DMS 273 (cell line): ENCODE measurements around the gene DNAJC18.
"Not testable (repeated sequence)": the region's sequence is repeated elsewhere in the genome, so short reads cannot be mapped to it uniquely, and the experiment has no call there.

Experiments
- DNase-seq: peaks from one replicate; lab custom pipeline; 2025; ENCODE audit not compliant: unreplicated experiment; lab: John Stamatoyannopoulos, UW

The DNAJC18 gene

DNA sequence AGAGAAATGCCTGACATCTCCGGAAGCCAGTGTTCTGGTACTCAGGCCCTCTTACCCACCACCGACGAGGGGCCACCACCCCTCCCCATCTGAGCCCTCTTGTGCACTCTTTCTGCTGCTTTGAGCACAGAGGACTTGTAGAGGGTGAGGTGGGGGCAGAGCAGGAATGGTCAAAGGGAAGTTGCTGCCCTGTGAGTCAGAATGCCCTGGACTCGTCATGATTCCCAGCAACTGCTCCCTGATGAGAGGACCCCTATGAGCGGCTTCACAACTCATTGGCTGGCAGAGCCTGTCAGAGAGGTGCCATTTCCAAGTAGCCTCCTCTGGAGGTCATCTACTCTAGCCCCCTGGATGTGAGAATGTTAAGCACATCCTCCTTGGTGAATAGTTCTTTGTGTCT lies 22.4 kb upstream of the DNAJC18 start:
- no peak for DNase-seq

DNA sequence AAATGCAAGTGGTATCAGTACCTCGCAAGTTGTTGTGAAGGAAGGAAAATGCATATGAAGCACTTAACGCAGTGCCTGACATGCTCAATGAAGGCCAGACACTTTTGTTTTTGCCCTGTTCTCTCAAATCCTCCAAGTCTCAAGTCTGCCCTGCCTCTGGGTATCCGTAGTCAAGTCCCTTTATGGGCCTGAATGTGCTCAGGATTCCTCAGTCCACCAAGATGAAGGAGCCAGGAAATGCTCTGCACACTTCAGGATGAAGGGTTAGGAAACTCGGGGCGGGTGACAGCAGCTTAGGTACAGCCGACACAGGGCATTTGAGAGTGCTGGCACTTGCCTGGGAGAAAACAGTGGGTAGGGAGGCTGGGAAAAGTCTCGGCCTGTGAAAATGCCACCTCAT lies 21.9 kb upstream of the DNAJC18 start:
- DNase-seq: no peak

- no peak for DNase-seq
These were observed 21.1 kb upstream of the DNAJC18 start for GRCh38 chr5:139460455-139460854.

- DNase-seq: no peak
These were observed 20.2 kb upstream of the DNAJC18 start for GRCh38 chr5:139459451-139459934.

- no peak for DNase-seq
These were observed 19.5 kb upstream of the DNAJC18 start for GRCh38 chr5:139458580-139459407.

GRCh38 chr5:139457653-139458306 lies 18.5 kb upstream of the DNAJC18 start:
- DNase-seq: no peak

DNA sequence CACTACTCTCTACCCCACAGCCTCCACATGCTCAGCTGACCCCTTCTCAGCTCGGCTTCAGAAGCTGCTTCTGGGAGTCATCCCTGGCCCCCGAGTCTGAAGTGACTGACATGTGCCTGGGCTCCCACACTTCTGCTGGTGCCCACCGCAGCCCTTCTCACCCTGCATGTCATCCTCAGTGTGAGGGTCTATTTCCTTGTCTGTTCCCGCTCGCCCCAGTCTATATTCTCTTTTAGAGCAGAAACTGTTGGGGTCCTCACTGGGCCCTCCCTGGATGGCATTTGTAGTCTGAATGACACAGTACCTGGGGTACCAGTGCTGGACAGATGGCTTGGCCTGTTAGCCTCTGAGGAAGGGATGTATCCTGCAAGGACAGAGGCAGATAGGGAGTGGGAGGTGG lies 17.9 kb upstream of the DNAJC18 start:
- DNase-seq: no peak

DNA sequence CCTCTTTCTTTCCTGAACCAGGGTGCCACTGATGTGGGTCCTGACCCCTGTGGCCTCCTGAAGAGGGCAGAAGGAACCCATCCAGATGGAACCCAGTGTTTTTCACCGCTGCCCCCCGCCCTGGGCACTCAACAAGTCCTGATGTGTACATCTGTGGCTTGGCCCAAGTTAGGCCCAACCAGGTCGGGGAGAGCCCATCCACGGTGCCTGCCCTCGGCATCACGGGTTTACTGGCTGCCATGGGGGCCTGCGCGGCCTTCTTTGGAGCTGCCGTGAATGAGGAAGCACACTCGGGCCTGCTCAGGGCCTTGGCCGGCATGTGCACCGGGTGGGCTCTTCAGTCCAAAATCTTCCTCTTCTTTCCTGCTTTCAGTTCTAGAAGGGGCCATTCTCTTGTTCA lies 17.5 kb upstream of the DNAJC18 start:
- no peak for DNase-seq

GRCh38 chr5:139454568-139455290 lies 15.4 kb upstream of the DNAJC18 start:
- DNase-seq: no peak

- DNase-seq: no peak
These were observed 14.6 kb upstream of the DNAJC18 start for GRCh38 chr5:139453683-139454567.

GRCh38 chr5:139451878-139452660 lies 12.7 kb upstream of the DNAJC18 start:
- no peak for DNase-seq

GRCh38 chr5:139451176-139451575 lies 11.9 kb upstream of the DNAJC18 start:
- no peak for DNase-seq

DNA sequence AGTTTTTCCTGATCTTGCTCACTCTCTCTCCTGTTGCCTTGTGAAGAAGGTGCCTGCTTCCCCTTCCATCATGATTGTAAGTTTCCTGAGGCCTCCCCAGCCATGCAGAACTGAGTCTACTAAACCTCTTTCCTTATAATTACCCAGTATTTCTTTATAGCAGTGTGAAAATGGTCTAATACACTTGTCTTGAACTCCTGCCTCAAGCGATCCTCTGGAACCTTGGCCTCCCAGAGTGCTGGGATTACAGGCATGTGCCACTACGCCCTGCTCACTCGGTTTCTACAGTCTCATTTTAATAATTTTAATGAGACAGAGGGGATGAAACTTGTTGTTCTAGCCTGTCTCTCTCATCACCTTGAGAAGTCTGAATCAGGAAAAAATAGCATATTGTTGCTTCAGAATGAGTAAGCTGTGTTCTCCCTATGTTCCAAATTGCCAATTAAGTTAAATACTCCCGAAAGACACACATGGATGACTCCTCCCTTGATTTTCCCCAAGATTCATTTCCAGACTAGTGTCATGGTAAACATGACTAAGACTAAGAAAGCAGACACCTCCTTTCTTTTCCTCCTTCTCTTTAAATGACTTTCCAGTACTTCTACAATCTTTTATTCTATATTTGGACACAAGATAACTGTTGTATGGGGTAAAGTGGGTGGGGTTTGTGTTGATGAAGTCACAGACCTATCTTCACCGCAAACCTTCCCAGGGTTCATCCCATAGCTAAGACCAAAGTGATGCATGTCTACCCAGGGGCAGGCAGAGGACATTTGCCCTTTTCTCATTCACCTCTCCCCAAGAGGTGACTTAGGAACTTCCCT lies 7.8 kb upstream of the DNAJC18 start:
- no peak for DNase-seq

- DNase-seq: no peak
These were observed 6.2 kb upstream of the DNAJC18 start for GRCh38 chr5:139445325-139446170.

- DNase-seq: peak; percentile 27
These were observed 4.6 kb upstream of the DNAJC18 start for GRCh38 chr5:139443831-139444453.

DNA sequence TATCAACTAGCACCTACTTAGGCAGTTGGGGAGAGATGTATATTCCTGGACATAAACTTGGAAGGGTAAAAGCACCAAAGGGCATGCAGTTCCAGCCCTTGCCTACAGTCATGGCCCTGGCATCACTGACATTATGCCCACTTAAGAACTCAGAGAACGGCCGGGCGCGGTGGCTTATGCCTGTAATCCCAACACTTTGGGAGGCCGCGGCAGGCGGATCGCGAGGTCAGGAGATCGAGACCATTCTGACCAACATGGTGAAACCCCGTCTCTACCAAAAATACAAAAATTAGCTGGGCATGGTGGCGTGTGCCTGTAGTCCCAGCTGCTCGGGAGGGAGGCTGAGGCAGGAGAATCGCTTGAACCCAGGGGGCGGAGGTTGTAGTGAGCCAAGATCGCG lies 1.1 kb upstream of the DNAJC18 start:
- DNase-seq: not testable (repeated sequence)

- DNase-seq: no peak
These were observed 665 bp downstream of the DNAJC18 start for GRCh38 chr5:139438707-139439012.

DNA sequence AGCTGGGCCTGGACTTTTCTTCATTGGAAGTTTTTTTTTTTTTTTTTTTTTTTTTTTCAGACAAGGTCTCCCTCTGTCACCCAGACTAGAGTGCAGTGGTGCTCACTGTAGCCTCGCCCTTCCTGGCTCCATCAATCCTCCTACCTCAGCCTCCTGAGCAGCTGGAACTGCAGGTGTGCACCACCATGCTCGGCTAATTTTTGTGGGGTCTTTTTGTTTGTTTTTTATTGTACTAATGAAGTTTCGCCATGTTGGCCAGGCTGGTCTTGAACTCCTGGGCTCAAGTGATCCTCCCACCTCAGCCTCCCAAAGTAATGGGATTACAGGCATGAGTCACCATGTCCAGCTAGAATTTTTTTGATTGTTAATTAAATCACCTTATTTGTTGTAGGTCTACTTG lies 3.6 kb downstream of the DNAJC18 start:
- no peak for DNase-seq
